Measurements from ENCODE around the gene HEATR5A. TPM values are rescaled to one million over a fixed set of nuclear protein-coding genes. Genes with fewer than 3 reads are reported as not detected.

HEATR5A gene
- total and polyA plus RNA-seq, 2 experiments from 2014 or later: 23.2 to 31.7 TPM

DNA sequence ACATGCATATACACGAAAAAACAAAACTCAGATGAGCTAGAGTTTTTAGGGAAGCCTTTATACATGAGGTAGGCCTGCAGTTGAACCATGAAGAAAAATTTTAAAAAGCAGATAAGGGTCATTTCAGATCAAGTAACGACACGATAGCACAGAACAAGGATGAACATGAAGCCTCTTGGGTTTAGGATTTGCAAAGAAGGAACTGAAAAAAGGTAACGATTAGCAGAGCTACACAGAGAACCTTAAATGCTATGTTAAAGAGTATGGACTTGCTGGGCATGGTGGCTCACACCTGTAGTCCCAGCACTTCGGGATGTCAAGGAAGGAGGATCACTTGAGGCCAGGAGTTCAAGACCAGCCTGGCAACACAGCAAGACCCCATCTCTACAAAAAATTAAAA, 116.7 kb downstream of the HEATR5A start:
- TF ChIP-seq, protein P1, sequence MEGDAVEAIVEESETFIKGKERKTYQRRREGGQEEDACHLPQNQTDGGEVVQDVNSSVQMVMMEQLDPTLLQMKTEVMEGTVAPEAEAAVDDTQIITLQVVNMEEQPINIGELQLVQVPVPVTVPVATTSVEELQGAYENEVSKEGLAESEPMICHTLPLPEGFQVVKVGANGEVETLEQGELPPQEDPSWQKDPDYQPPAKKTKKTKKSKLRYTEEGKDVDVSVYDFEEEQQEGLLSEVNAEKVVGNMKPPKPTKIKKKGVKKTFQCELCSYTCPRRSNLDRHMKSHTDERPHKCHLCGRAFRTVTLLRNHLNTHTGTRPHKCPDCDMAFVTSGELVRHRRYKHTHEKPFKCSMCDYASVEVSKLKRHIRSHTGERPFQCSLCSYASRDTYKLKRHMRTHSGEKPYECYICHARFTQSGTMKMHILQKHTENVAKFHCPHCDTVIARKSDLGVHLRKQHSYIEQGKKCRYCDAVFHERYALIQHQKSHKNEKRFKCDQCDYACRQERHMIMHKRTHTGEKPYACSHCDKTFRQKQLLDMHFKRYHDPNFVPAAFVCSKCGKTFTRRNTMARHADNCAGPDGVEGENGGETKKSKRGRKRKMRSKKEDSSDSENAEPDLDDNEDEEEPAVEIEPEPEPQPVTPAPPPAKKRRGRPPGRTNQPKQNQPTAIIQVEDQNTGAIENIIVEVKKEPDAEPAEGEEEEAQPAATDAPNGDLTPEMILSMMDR (IDR thresholded peaks at IDR 0.05; ENCODE audit: low read depth, low read length): no peak
- Histone ChIP-seq H3K36me3 (peaks cover 20% of the 10 kb centered on the region), H3K27ac (no peak overlapping the region), H3K4me1 (ENCODE audit: low read depth) (no peaks in the 10 kb centered on the region), H3K4me3 (no peak overlapping the region), H3K9me3 (ENCODE audit: low read depth) (no peaks in the 10 kb centered on the region), H3K27me3 (no peaks in the 10 kb centered on the region)
- no peak for DNase-seq (ENCODE audit: low read depth in 1 of 2, low spot score in 1 of 2)

- no peak for DNase-seq (ENCODE audit: low read depth in 1 of 2, low spot score in 1 of 2)
- peaks cover 4% of the 10 kb centered on the region for H3K4me1 ChIP-seq (ENCODE audit: low read depth)
- no peak overlapping the region for H3K27ac ChIP-seq
- H3K27me3 ChIP-seq: no peaks in the 10 kb centered on the region
- H3K9me3 ChIP-seq (ENCODE audit: low read depth): no peaks in the 10 kb centered on the region
- TF ChIP-seq, protein P1 (IDR thresholded peaks at IDR 0.05; ENCODE audit: low read depth, low read length): no peak
- no peak overlapping the region for H3K4me3 ChIP-seq
- peaks cover 13% of the 10 kb centered on the region for H3K36me3 ChIP-seq
Observed at GRCh38 chr14:31300883-31301282, 119.5 kb downstream of the HEATR5A start.

DNA sequence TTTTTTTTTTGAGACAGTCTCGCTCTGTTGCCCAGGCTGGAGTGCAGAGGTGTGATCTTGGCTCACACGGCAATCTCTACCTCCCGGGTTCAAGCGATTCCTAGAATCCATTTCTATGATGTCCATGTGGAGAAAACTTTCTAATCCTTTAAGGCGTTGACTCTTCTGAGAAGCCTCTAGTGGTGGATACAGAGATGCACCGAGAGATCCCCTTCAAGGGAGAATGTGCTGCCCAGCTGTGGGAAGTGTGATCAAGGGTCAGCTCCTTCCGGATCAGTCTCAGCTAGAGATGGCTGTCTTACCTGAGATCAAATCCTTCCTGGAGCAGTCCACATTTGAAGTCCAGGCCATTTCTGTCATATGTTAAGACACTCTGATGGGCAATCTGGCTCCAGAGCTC, 120.1 kb downstream of the HEATR5A start:
- peaks cover 4% of the 10 kb centered on the region for H3K4me1 ChIP-seq (ENCODE audit: low read depth)
- no peaks in the 10 kb centered on the region for H3K9me3 ChIP-seq (ENCODE audit: low read depth)
- H3K36me3 ChIP-seq: peaks cover 13% of the 10 kb centered on the region
- no peak overlapping the region for H3K27ac ChIP-seq
- TF ChIP-seq, protein P1 (IDR thresholded peaks at IDR 0.05; ENCODE audit: low read depth, low read length): peak; percentile 14
- no peak overlapping the region for H3K4me3 ChIP-seq
- H3K27me3 ChIP-seq: no peaks in the 10 kb centered on the region
- DNase-seq (ENCODE audit: low read depth in 1 of 2, low spot score in 1 of 2): no peak

DNA sequence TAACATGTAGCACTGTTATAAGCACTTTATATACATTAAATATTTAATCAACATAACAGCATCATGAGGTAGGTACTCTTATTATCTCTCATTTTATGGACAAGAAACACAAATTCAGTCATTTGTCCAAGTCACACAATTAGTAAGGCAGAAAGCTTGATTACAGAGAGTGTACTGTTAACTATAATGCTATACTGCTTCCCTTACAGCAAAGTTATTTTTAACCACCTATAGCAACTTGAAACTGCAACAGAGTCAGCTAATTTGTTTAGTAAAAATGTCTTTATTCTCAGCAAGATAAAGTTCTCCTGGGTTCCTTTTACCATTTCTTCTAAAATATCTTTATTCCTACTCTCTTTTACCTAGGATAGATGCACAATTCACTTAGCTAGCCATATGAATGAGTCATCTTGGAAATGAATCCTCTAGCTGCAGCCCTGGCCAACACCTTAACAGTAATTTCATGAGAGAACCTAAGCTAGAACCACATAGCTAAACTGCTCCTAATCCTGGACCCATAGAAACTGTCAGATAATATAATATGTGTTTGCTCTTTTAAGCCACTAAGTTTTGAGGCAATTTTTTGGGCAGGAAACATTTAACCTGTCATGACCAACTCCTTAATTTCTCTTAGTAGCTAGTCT, 122.5 kb downstream of the HEATR5A start:
- Histone ChIP-seq H3K27ac (peak overlapping the region; percentile 5), H3K36me3 (peaks cover 7% of the 10 kb centered on the region), H3K4me1 (ENCODE audit: low read depth) (peaks cover 12% of the 10 kb centered on the region), H3K4me3 (no peak overlapping the region), H3K27me3 (no peaks in the 10 kb centered on the region), H3K9me3 (ENCODE audit: low read depth) (no peaks in the 10 kb centered on the region)
- TF ChIP-seq, protein P1 (IDR thresholded peaks at IDR 0.05; ENCODE audit: low read depth, low read length): no peak
- DNase-seq (ENCODE audit: low read depth in 1 of 2, low spot score in 1 of 2): peak in 1 of 2 donors; percentile 7

DNA sequence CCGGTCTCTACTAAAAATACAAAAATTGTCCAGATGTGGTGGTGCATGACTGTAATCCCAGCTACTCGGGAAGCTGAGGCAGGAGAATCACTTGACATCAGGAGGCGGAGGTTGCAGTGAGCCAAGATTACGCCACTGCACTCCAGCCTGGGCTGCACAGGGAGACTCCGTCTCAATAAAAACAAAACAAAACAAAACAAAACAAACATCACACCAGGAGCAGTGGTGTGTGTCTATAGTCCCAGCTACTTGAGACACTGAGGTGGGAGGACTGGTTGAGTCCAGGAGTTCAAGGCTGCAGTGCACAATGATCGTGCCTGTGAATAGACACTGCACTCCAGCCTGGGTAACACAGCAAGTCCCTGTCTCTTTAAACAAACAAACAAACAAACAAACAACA, 123.2 kb downstream of the HEATR5A start:
- Histone ChIP-seq H3K36me3 (peaks cover 4% of the 10 kb centered on the region), H3K27me3 (no peaks in the 10 kb centered on the region), H3K9me3 (ENCODE audit: low read depth) (no peaks in the 10 kb centered on the region), H3K4me3 (no peak overlapping the region), H3K27ac (no peak overlapping the region), H3K4me1 (ENCODE audit: low read depth) (peaks cover 12% of the 10 kb centered on the region)
- TF ChIP-seq, protein P1 (IDR thresholded peaks at IDR 0.05; ENCODE audit: low read depth, low read length): no peak
- no peak for DNase-seq (ENCODE audit: low read depth in 1 of 2, low spot score in 1 of 2)

Measured in cardiac muscle cell (in vitro differentiated cells and primary cell).